Common myeloid progenitor, CD34-positive (primary cell): ENCODE data around the gene ZSCAN29.

Experiments
- CTCF ChIA-PET: fragments of 350-600 bp; sonication (Branson Sonifier 250); formaldehyde crosslinking; loops from one replicate; lab custom pipeline; 2021; ENCODE audit warnings: antibody characterized with exemption; lab: Charles Lee
- POLR2A ChIA-PET: fragments of 350-600 bp; sonication (Branson Sonifier 250); formaldehyde crosslinking; loops from one replicate; lab custom pipeline; 2021; ENCODE audit warnings: antibody characterized with exemption; lab: Charles Lee
- DNase-seq, 3 donors: peaks; one replicate each; pipeline versions ENCODE4 v3.0.0 to v3.0.0-alpha.2; 2013
- H3K27ac ChIP-seq, 2 experiments: 1 replicate in 1 of 2; 2 replicates in 1 of 2; pipeline ENCODE4 v1.7.0; 2013; ENCODE audit warnings: inconsistent platforms in 2 of 2, low read length in 2 of 2, mild to moderate bottlenecking in 2 of 2, low read depth in 1 of 2, moderate library complexity in 1 of 2; ENCODE audit not compliant: severe bottlenecking in 2 of 2, insufficient read depth in 1 of 2, poor library complexity in 1 of 2
- H3K27me3 ChIP-seq, 5 experiments: replicated peaks in 2 of 5; 1 replicate in 3 of 5; 2 replicates in 2 of 5; pipeline versions ENCODE4 v1.6.1 to v1.7.0; 2013; ENCODE audit warnings: low read length in 4 of 5, mild to moderate bottlenecking in 2 of 5, moderate library complexity in 2 of 5, inconsistent platforms in 1 of 5; ENCODE audit not compliant: insufficient read depth in 5 of 5, control insufficient read depth in 4 of 5
- H3K36me3 ChIP-seq, 4 experiments: 1 replicate in 2 of 4; 2 replicates in 2 of 4; pipeline versions ENCODE4 v1.6.1 to v1.7.0; 2013; ENCODE audit warnings: low read length in 3 of 4, control low read depth in 1 of 4, mild to moderate bottlenecking in 1 of 4; ENCODE audit not compliant: control insufficient read depth in 4 of 4, insufficient read depth in 4 of 4
- H3K4me1 ChIP-seq, 4 experiments: 1 replicate in 3 of 4; 2 replicates in 1 of 4; pipeline versions ENCODE4 v1.6.1 to v1.7.1; 2013; ENCODE audit warnings: low read length in 3 of 4, mild to moderate bottlenecking in 3 of 4, control low read depth in 1 of 4, inconsistent platforms in 1 of 4, moderate library complexity in 1 of 4; ENCODE audit not compliant: control insufficient read depth in 4 of 4, insufficient read depth in 4 of 4; ENCODE audit errors: control extremely low read depth in 1 of 4
- H3K4me3 ChIP-seq, 7 experiments: 1 replicate in 4 of 7; 2 replicates in 3 of 7; pipeline versions ENCODE4 v1.5.1 to v1.7.0; 2013; ENCODE audit warnings: mild to moderate bottlenecking in 7 of 7, low read length in 6 of 7, moderate library complexity in 6 of 7, inconsistent platforms in 2 of 7, low read depth in 2 of 7, control low read depth in 1 of 7; ENCODE audit not compliant: insufficient read depth in 4 of 7, control insufficient read depth in 1 of 7; ENCODE audit errors: extremely low read depth in 1 of 7
- H3K9me3 ChIP-seq, 5 experiments: 1 replicate in 4 of 5; 2 replicates in 1 of 5; pipeline versions ENCODE4 v1.6.1 to v1.7.1; 2013; ENCODE audit warnings: low read length in 4 of 5, mild to moderate bottlenecking in 2 of 5, inconsistent platforms in 1 of 5, low read depth in 1 of 5, moderate library complexity in 1 of 5; ENCODE audit not compliant: control insufficient read depth in 4 of 5, insufficient read depth in 2 of 5; ENCODE audit errors: control extremely low read depth in 1 of 5
- WGBS: methylation state at CpG from one replicate; pipeline ENCODE4 v1.1.5; 2013; ENCODE audit not compliant: insufficient coverage; 5-methylcytosine and 5-hydroxymethylcytosine counted together

Gene ZSCAN29

DNA sequence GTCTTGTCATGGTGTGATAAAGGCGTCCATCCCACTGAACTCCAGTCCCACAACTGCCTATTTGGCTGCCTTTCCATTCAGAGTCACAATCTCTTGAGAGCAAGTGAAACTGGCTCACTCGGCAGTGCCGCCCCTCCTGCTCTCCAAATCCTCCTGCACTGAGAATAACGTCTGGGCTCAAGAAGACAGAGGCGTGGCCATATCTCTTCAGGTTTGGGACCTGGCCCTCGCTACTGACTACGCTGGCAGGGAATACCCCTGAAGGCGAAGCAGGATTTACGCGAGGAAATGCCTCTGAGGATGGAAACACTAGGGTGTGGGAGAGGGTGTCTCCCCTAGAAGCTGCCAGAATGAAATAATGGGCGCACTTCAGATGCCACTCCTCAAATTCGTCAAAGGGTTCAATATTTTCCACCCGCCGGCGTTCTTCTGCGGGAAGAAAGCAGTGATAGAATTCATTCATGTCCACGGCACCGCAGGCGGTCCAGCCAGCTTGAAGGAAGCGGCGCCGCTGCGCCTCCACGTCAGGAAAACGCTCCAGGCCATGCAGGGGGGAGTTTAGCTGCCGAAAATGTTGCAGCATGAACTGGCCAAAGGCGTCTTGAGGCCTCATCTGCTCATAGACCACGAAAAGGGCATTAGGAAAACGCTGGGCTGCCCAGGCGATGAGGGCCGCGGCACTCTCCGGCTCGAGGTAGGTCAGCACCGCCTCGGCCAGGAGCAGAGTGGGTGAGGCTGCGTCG is 41.5 kb downstream of the ZSCAN29 start:
- Histone ChIP-seq H3K36me3 (peaks cover 3 to 17% (median 4%) of the 10 kb centered on the region in 4 experiments), H3K4me3 (peak overlapping the region; percentile 73 to 98 (median 83)), H3K27ac (peak overlapping the region; percentile 73 to 88), H3K4me1 (peaks cover 9 to 26% (median 19%) of the 10 kb centered on the region in 4 experiments), H3K9me3 (no peaks in the 10 kb centered on the region), H3K27me3 (no peaks in the 10 kb centered on the region)
- peak in 2 of 3 donors; percentile 8 to 26 for DNase-seq
- 16% methylated on average over 28 of the region's 38 CpGs for WGBS
- ChIA-PET CTCF (interaction anchor here (0.7 kb wide), 1 partner anchor 60 kb away, joined by 5 read pairs; no protein-coding TSS in a partner anchor), POLR2A (no interaction called here)

GRCh38 chr15:43325039-43325684 is 45.7 kb downstream of the ZSCAN29 start:
- peaks cover 4 to 16% (median 11%) of the 10 kb centered on the region in 4 experiments for H3K4me1 ChIP-seq
- H3K27ac ChIP-seq: no peak overlapping the region
- DNase-seq: no peak
- H3K9me3 ChIP-seq: no peaks in the 10 kb centered on the region
- H3K36me3 ChIP-seq: peaks cover 0 to 11% (median 4%) of the 10 kb centered on the region in 4 experiments
- POLR2A ChIA-PET: interaction anchor here (0.7 kb wide), 1 partner anchor 68 kb away, joined by 3 read pairs; no protein-coding TSS in a partner anchor
- no peak overlapping the region for H3K4me3 ChIP-seq
- no peaks in the 10 kb centered on the region for H3K27me3 ChIP-seq
- 96% methylated on average over 2 of the region's 6 CpGs for WGBS
- CTCF ChIA-PET: interaction anchor here (1.0 to 1.8 kb wide), 2 partner anchors 20 to 39 kb away, joined by 4 to 5 read pairs; no protein-coding TSS in a partner anchor

DNA sequence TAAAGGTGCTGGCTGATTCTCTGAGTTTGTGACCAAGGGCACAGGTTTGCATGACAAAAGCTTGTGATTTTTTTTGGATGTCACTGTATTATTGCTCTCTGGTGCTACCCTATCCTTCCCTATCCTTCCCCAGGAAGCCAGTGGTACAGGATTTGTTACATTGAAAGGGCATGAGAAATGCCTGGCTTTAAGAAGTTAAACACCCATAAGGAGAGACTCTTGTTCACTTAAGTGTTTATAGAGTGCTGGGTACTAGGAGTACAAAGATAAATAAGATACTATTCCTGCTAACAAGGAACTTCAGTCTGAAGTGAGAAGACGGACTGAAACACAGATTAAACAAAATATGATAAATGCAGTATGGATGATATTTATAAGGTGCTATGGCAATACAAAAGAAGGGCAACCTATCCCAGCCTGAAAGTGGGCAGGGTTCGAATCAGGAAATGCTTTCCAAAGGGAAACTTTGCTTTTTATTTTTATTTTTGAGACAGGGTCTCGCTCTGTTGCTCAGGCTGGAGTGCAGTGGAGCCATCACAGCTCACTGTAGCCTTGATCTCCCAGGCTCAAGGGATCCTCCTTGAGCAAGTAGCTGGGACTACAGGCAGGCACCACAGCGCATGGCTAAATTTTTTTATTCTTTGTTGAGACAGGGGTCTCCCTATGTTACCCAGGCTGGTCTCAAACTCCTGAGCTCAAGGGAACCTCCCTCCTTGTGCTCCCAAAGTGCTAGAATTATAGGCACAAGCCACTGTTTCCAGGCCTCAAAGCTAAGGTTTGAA is 51.7 kb downstream of the ZSCAN29 start:
- Histone ChIP-seq H3K27me3 (no peaks in the 10 kb centered on the region), H3K27ac (no peak overlapping the region), H3K4me3 (no peak overlapping the region), H3K4me1 (no peaks in the 10 kb centered on the region), H3K36me3 (no peaks in the 10 kb centered on the region), H3K9me3 (no peaks in the 10 kb centered on the region)
- no peak for DNase-seq
- POLR2A ChIA-PET: no interaction called here
- CTCF ChIA-PET: interaction anchor here (0.9 kb wide), 1 partner anchor 25 kb away, joined by 3 read pairs; no protein-coding TSS in a partner anchor
- 93% methylated on average over 2 of the region's 4 CpGs for WGBS

DNA sequence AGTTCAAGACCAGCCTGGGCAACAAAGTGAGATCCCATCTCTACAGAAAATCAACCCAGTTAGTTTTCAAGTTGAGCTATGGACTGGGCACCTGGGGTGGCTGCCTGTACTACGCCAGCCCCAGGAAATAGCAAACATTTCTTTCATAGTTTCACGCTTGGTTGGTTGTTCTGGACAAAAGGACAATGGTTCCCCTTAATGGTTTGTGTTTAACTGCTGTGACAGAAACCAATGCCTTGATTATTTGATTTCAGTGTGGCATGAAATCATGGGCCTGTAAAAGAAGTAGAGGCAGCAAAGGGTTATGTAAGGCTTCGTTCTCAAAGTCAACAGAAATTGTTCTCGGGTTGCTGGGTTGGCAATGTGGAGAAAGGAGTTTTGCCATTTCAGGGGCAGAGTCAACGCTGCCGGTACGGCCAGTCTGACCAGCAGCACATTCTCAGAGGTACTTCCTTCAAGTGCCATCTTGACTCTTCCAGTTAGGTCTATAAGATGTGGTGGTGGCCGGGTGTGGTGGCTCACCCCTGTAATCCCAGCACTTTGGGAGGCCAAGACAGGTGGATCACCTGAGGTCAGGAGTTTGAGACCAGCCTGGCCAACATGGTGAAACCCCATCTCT is 53.2 kb downstream of the ZSCAN29 start:
- Histone ChIP-seq H3K27ac (no peak overlapping the region), H3K4me1 (no peaks in the 10 kb centered on the region), H3K4me3 (no peak overlapping the region), H3K36me3 (no peaks in the 10 kb centered on the region), H3K27me3 (no peaks in the 10 kb centered on the region), H3K9me3 (no peaks in the 10 kb centered on the region)
- no peak for DNase-seq
- POLR2A ChIA-PET: no interaction called here
- WGBS: 95% methylated on average over 7 of the region's 8 CpGs
- CTCF ChIA-PET: interaction anchor here (0.9 to 1.1 kb wide), 2 partner anchors 11 to 32 kb away, joined by 3 read pairs; no protein-coding TSS in a partner anchor

GRCh38 chr15:43316971-43317346 is 53.9 kb downstream of the ZSCAN29 start:
- ChIA-PET POLR2A (no interaction called here), CTCF (interaction anchor here (1.1 kb wide), 1 partner anchor 32 kb away, joined by 3 read pairs; no protein-coding TSS in a partner anchor)
- no peaks in the 10 kb centered on the region for H3K4me1 ChIP-seq
- no peaks in the 10 kb centered on the region for H3K9me3 ChIP-seq
- no peaks in the 10 kb centered on the region for H3K36me3 ChIP-seq
- H3K4me3 ChIP-seq: no peak overlapping the region
- no peak for DNase-seq
- no peak overlapping the region for H3K27ac ChIP-seq
- H3K27me3 ChIP-seq: no peaks in the 10 kb centered on the region
- 100% methylated on average over 1 of the region's 1 CpG for WGBS

DNA sequence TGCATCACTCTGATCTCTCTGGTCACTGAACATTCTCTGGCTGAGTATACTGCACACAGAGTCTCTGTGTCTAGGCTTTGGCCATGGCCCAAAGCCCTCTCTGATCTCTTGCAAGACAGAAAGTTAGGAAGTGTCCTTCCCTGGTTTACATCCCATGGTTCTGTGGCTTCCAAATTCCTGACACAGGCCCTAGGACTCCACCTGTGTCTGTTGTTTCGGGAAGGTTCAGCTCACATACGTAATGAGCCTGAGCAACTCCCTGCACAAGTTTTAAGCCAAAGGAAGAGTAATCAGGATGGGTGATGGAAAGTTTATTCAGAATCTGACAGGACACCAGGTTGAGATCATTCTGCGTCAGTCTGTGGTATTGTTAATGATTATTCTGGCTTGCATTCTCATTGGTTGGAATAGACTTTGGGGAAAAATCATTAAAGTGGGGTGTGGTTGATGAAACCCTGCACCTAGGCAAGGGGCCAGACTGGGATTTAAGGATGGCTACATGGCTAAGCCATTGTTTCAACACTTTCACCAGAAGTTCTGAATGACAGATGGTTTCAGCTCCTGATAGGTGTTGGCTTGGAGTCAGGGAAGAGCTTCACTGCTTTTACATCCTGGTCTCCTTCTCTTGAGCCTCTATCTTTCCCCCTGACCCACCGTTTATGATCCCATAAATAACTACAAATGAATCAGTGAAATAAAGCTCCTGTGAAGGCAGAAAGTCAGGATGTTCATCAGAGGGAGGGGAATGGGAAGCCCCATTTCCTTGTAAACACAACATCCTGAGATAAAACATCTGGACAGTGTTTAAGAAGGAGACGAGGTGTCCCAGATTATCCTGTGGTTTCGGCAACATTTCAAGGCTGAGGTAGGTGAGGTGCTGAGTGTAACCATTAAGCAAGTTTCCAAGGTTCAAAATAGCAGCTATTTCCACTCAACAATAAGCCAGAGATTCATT is 54.5 kb downstream of the ZSCAN29 start:
- H3K4me3 ChIP-seq: no peak overlapping the region
- POLR2A ChIA-PET: no interaction called here
- no peaks in the 10 kb centered on the region for H3K4me1 ChIP-seq
- H3K9me3 ChIP-seq: no peaks in the 10 kb centered on the region
- DNase-seq: no peak
- CTCF ChIA-PET: interaction anchor here (1.1 kb wide), 1 partner anchor 31 kb away, joined by 3 read pairs; no protein-coding TSS in a partner anchor
- H3K36me3 ChIP-seq: no peaks in the 10 kb centered on the region
- H3K27ac ChIP-seq: no peak overlapping the region
- no peaks in the 10 kb centered on the region for H3K27me3 ChIP-seq
- 100% methylated on average over 4 of the region's 6 CpGs for WGBS
